Measurements from ENCODE around the gene PTGDS.
A peak's percentile ranks its signal among the peaks of the same experiment; 100 is the strongest.

The PTGDS gene

GRCh38 chr9:136975644-136976043 lies 1.7 kb upstream of the PTGDS start:
- no peak overlapping the region for H3K4me3 ChIP-seq (ENCODE audit: low read depth, low read length)
- H3K4me2 ChIP-seq (ENCODE audit: low read length): no peak overlapping the region
- DNase-seq: no peak
- no peak overlapping the region for H3K27ac ChIP-seq (ENCODE audit: low read depth, low read length)
- H2BK120ac ChIP-seq (ENCODE audit: insufficient read depth, low read length, poor library complexity): no peak overlapping the region
- H2AFZ ChIP-seq (ENCODE audit: insufficient read depth, low read length, poor library complexity): no peak overlapping the region
- H4K8ac ChIP-seq (ENCODE audit: low read depth, low read length): no peak overlapping the region
- no peak overlapping the region for H3K9ac ChIP-seq (ENCODE audit: low read length)
- no peak overlapping the region for H4K12ac ChIP-seq (ENCODE audit: low read depth, low read length)
- H3K27me3 ChIP-seq (ENCODE audit: insufficient read depth, low read length): no peaks in the 10 kb centered on the region
- no peak overlapping the region for H2AK5ac ChIP-seq (ENCODE audit: low read length)
- H2BK5ac ChIP-seq (ENCODE audit: low read depth, low read length, poor library complexity): no peak overlapping the region
- no peak overlapping the region for H3K14ac ChIP-seq (ENCODE audit: low read length)
- H3K4ac ChIP-seq (ENCODE audit: low read depth, low read length): no peak overlapping the region
- peaks cover 0 to 2% of the 10 kb centered on the region in 2 experiments for H3K4me1 ChIP-seq (ENCODE audit: control insufficient read depth in 1 of 2, insufficient read depth in 2 of 2, low read length in 2 of 2)
- H3K79me1 ChIP-seq (ENCODE audit: low read length): peaks cover 9% of the 10 kb centered on the region
- H3K18ac ChIP-seq (ENCODE audit: low read length): no peak overlapping the region
- H3K36me3 ChIP-seq (ENCODE audit: control insufficient read depth in 1 of 2, insufficient read depth in 2 of 2, low read length in 2 of 2): no peaks in the 10 kb centered on the region
- H3K23ac ChIP-seq (ENCODE audit: low read length): no peak overlapping the region
- H3K9me3 ChIP-seq (ENCODE audit: insufficient read depth, low read depth, low read length): peaks cover 2% of the 10 kb centered on the region
- no peak overlapping the region for H4K91ac ChIP-seq (ENCODE audit: low read depth, low read length)
- H2BK12ac ChIP-seq (ENCODE audit: low read length): no peak overlapping the region
- WGBS (ENCODE audit: extremely low coverage, insufficient coverage, insufficient read length): no CpG with 5 or more reads among the region's 14 CpGs
- no peaks in the 10 kb centered on the region for H3K79me2 ChIP-seq (ENCODE audit: control insufficient read depth, insufficient read depth, low read length, poor library complexity)

DNA sequence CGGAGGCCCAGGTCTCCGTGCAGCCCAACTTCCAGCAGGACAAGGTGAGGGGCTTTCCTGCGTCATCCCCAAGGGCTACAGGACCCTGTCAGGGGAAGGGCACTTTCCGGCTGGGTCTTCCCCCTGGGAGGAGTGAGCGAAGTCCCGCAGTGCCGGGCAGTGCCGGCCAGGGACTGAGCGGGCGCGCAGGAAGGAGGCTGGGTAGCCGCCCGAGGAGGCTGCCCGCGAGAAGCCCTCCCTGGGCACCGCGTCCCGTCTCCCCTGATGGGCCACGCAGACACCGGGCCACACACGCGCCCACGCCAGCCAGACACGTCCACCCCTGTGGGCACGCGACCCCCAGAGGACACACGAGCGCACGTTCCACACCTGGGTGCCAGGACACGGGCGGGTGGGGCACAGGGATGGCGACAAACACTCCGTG lies 357 bp downstream of the PTGDS start:
- no peak overlapping the region for H4K91ac ChIP-seq (ENCODE audit: low read depth, low read length)
- H4K8ac ChIP-seq (ENCODE audit: low read depth, low read length): peak overlapping the region; percentile 21
- no peak overlapping the region for H2BK12ac ChIP-seq (ENCODE audit: low read length)
- peaks cover 2% of the 10 kb centered on the region for H3K9me3 ChIP-seq (ENCODE audit: insufficient read depth, low read depth, low read length)
- no peak for DNase-seq
- H3K4me1 ChIP-seq (ENCODE audit: control insufficient read depth in 1 of 2, insufficient read depth in 2 of 2, low read length in 2 of 2): peaks cover 0 to 2% of the 10 kb centered on the region in 2 experiments
- no CpG with 5 or more reads among the region's 33 CpGs for WGBS (ENCODE audit: extremely low coverage, insufficient coverage, insufficient read length)
- H3K79me1 ChIP-seq (ENCODE audit: low read length): peaks cover under 1% of the 10 kb centered on the region
- peak overlapping the region; percentile 46 for H3K4me3 ChIP-seq (ENCODE audit: low read depth, low read length)
- no peak overlapping the region for H3K9ac ChIP-seq (ENCODE audit: low read length)
- H3K18ac ChIP-seq (ENCODE audit: low read length): no peak overlapping the region
- no peak overlapping the region for H2BK120ac ChIP-seq (ENCODE audit: insufficient read depth, low read length, poor library complexity)
- no peaks in the 10 kb centered on the region for H3K27me3 ChIP-seq (ENCODE audit: insufficient read depth, low read length)
- H3K36me3 ChIP-seq (ENCODE audit: control insufficient read depth in 1 of 2, insufficient read depth in 2 of 2, low read length in 2 of 2): no peaks in the 10 kb centered on the region
- no peaks in the 10 kb centered on the region for H3K79me2 ChIP-seq (ENCODE audit: control insufficient read depth, insufficient read depth, low read length, poor library complexity)
- H2BK5ac ChIP-seq (ENCODE audit: low read depth, low read length, poor library complexity): no peak overlapping the region
- H3K14ac ChIP-seq (ENCODE audit: low read length): no peak overlapping the region
- H3K4me2 ChIP-seq (ENCODE audit: low read length): peak overlapping the region; percentile 58
- no peak overlapping the region for H2AK5ac ChIP-seq (ENCODE audit: low read length)
- H3K27ac ChIP-seq (ENCODE audit: low read depth, low read length): no peak overlapping the region
- no peak overlapping the region for H2AFZ ChIP-seq (ENCODE audit: insufficient read depth, low read length, poor library complexity)
- no peak overlapping the region for H3K23ac ChIP-seq (ENCODE audit: low read length)
- H3K4ac ChIP-seq (ENCODE audit: low read depth, low read length): no peak overlapping the region
- no peak overlapping the region for H4K12ac ChIP-seq (ENCODE audit: low read depth, low read length)

GRCh38 chr9:136978073-136978864 lies 965 bp downstream of the PTGDS start:
- no peak overlapping the region for H3K9ac ChIP-seq (ENCODE audit: low read length)
- no CpG with 5 or more reads among the region's 78 CpGs for WGBS (ENCODE audit: extremely low coverage, insufficient coverage, insufficient read length)
- H3K27me3 ChIP-seq (ENCODE audit: insufficient read depth, low read length): no peaks in the 10 kb centered on the region
- no peak overlapping the region for H3K27ac ChIP-seq (ENCODE audit: low read depth, low read length)
- H3K14ac ChIP-seq (ENCODE audit: low read length): no peak overlapping the region
- DNase-seq: peak; percentile 17 to 50
- no peak overlapping the region for H3K18ac ChIP-seq (ENCODE audit: low read length)
- H3K4me2 ChIP-seq (ENCODE audit: low read length): peak overlapping the region; percentile 58
- H2BK5ac ChIP-seq (ENCODE audit: low read depth, low read length, poor library complexity): no peak overlapping the region
- no peaks in the 10 kb centered on the region for H3K79me1 ChIP-seq (ENCODE audit: low read length)
- H3K9me3 ChIP-seq (ENCODE audit: insufficient read depth, low read depth, low read length): peaks cover 2% of the 10 kb centered on the region
- H3K4me3 ChIP-seq (ENCODE audit: low read depth, low read length): no peak overlapping the region
- no peak overlapping the region for H2BK120ac ChIP-seq (ENCODE audit: insufficient read depth, low read length, poor library complexity)
- no peaks in the 10 kb centered on the region for H3K79me2 ChIP-seq (ENCODE audit: control insufficient read depth, insufficient read depth, low read length, poor library complexity)
- peaks cover 0 to 2% of the 10 kb centered on the region in 2 experiments for H3K4me1 ChIP-seq (ENCODE audit: control insufficient read depth in 1 of 2, insufficient read depth in 2 of 2, low read length in 2 of 2)
- no peak overlapping the region for H4K12ac ChIP-seq (ENCODE audit: low read depth, low read length)
- no peak overlapping the region for H2BK12ac ChIP-seq (ENCODE audit: low read length)
- H3K36me3 ChIP-seq (ENCODE audit: control insufficient read depth in 1 of 2, insufficient read depth in 2 of 2, low read length in 2 of 2): no peaks in the 10 kb centered on the region
- no peak overlapping the region for H3K23ac ChIP-seq (ENCODE audit: low read length)
- no peak overlapping the region for H4K91ac ChIP-seq (ENCODE audit: low read depth, low read length)
- H3K4ac ChIP-seq (ENCODE audit: low read depth, low read length): no peak overlapping the region
- peak overlapping the region; percentile 21 for H4K8ac ChIP-seq (ENCODE audit: low read depth, low read length)
- no peak overlapping the region for H2AK5ac ChIP-seq (ENCODE audit: low read length)
- H2AFZ ChIP-seq (ENCODE audit: insufficient read depth, low read length, poor library complexity): peak overlapping the region; percentile 23

- no peak overlapping the region for H3K4me2 ChIP-seq (ENCODE audit: low read length)
- no peak overlapping the region for H3K23ac ChIP-seq (ENCODE audit: low read length)
- H3K4ac ChIP-seq (ENCODE audit: low read depth, low read length): no peak overlapping the region
- no peak overlapping the region for H2AFZ ChIP-seq (ENCODE audit: insufficient read depth, low read length, poor library complexity)
- no peaks in the 10 kb centered on the region for H3K27me3 ChIP-seq (ENCODE audit: insufficient read depth, low read length)
- H3K79me2 ChIP-seq (ENCODE audit: control insufficient read depth, insufficient read depth, low read length, poor library complexity): no peaks in the 10 kb centered on the region
- H4K12ac ChIP-seq (ENCODE audit: low read depth, low read length): no peak overlapping the region
- no peak overlapping the region for H3K14ac ChIP-seq (ENCODE audit: low read length)
- H4K91ac ChIP-seq (ENCODE audit: low read depth, low read length): no peak overlapping the region
- H3K18ac ChIP-seq (ENCODE audit: low read length): no peak overlapping the region
- DNase-seq: no peak
- no peak overlapping the region for H2BK12ac ChIP-seq (ENCODE audit: low read length)
- H2AK5ac ChIP-seq (ENCODE audit: low read length): no peak overlapping the region
- no peak overlapping the region for H3K4me3 ChIP-seq (ENCODE audit: low read depth, low read length)
- H2BK5ac ChIP-seq (ENCODE audit: low read depth, low read length, poor library complexity): no peak overlapping the region
- no peaks in the 10 kb centered on the region for H3K79me1 ChIP-seq (ENCODE audit: low read length)
- peaks cover 0 to 2% of the 10 kb centered on the region in 2 experiments for H3K4me1 ChIP-seq (ENCODE audit: control insufficient read depth in 1 of 2, insufficient read depth in 2 of 2, low read length in 2 of 2)
- H3K9ac ChIP-seq (ENCODE audit: low read length): no peak overlapping the region
- WGBS (ENCODE audit: extremely low coverage, insufficient coverage, insufficient read length): no CpG with 5 or more reads among the region's 41 CpGs
- no peak overlapping the region for H4K8ac ChIP-seq (ENCODE audit: low read depth, low read length)
- no peak overlapping the region for H3K27ac ChIP-seq (ENCODE audit: low read depth, low read length)
- H3K9me3 ChIP-seq (ENCODE audit: insufficient read depth, low read depth, low read length): peaks cover 5% of the 10 kb centered on the region
- no peaks in the 10 kb centered on the region for H3K36me3 ChIP-seq (ENCODE audit: control insufficient read depth in 1 of 2, insufficient read depth in 2 of 2, low read length in 2 of 2)
- no peak overlapping the region for H2BK120ac ChIP-seq (ENCODE audit: insufficient read depth, low read length, poor library complexity)
These were observed 1.7 kb downstream of the PTGDS start for GRCh38 chr9:136978865-136979544.
